Mesothelial cell of epicardium (in vitro differentiated cells): Measurements from ENCODE around the gene LHFPL6. TPM values are rescaled to one million over a fixed set of nuclear protein-coding genes. Genes with fewer than 3 reads are reported as not detected.

Experiments
- DNase-seq, 2 experiments: peaks; one replicate each; pipeline ENCODE4 v3.0.0; 2021; ENCODE audit warnings: low spot score in 2 of 2; ENCODE audit not compliant: unreplicated experiment in 2 of 2
- H3K27ac Mint-ChIP-seq: 2 replicates; pipeline ENCODE4 v1.8.0; 2021; ENCODE audit warnings: mixed read lengths
- H3K27me3 Mint-ChIP-seq: 2 replicates; pipeline ENCODE4 v1.8.0; 2021; ENCODE audit warnings: low read depth, mixed read lengths
- H3K36me3 Mint-ChIP-seq: 2 replicates; pipeline ENCODE4 v1.8.0; 2021; ENCODE audit warnings: mixed read lengths
- H3K4me1 Mint-ChIP-seq: 2 replicates; pipeline ENCODE4 v1.8.0; 2021; ENCODE audit warnings: mixed read lengths
- H3K4me3 Mint-ChIP-seq: 2 replicates; pipeline ENCODE4 v1.8.0; 2021; ENCODE audit warnings: mild to moderate bottlenecking, moderate library complexity, mixed read lengths
- H3K9me3 Mint-ChIP-seq: 2 replicates; pipeline ENCODE4 v1.8.0; 2021; ENCODE audit warnings: mixed read lengths
- total RNA-seq: library from RNA; stranded (reverse); gene quantifications from 3 replicates; pipeline ENCODE4 v1.2.1, GENCODE V29; 2021
- TF ChIP-seq, protein P1 (sequence below): fragments of 200-600 bp; sonication (generic); IDR thresholded peaks from one replicate; pipeline ENCODE4 v1.5.0; 2021; ENCODE audit warnings: antibody characterized with exemption; ENCODE audit not compliant: unreplicated experiment

Gene LHFPL6
- total RNA-seq, 1 donor from 2014 or later, result 18.2 TPM

DNA sequence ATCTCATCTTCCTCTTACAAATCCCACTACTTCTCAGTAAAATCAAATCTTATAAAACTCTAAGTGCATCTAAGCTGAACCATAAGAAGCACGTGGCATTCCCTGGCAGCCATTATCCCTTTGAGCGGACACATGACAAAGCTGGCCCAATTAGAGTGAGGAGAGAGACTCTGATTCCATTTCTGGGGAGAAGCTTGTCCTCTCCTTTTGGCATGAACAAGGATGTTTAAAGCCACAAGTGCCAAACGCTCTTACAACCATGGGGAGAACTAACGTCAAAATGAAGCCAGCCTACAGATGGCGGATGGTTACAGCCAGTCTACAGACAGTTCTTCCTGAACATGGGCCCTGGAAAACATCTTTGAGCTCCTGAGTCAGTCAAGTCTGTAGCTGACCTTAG, 231.3 kb downstream of the LHFPL6 start:
- no peaks in the 10 kb centered on the region for H3K9me3 Mint-ChIP-seq
- TF ChIP-seq, protein P1, sequence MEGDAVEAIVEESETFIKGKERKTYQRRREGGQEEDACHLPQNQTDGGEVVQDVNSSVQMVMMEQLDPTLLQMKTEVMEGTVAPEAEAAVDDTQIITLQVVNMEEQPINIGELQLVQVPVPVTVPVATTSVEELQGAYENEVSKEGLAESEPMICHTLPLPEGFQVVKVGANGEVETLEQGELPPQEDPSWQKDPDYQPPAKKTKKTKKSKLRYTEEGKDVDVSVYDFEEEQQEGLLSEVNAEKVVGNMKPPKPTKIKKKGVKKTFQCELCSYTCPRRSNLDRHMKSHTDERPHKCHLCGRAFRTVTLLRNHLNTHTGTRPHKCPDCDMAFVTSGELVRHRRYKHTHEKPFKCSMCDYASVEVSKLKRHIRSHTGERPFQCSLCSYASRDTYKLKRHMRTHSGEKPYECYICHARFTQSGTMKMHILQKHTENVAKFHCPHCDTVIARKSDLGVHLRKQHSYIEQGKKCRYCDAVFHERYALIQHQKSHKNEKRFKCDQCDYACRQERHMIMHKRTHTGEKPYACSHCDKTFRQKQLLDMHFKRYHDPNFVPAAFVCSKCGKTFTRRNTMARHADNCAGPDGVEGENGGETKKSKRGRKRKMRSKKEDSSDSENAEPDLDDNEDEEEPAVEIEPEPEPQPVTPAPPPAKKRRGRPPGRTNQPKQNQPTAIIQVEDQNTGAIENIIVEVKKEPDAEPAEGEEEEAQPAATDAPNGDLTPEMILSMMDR, result no peak
- H3K27me3 Mint-ChIP-seq, result peaks cover 8% of the 10 kb centered on the region
- H3K4me3 Mint-ChIP-seq, result no peak overlapping the region
- H3K4me1 Mint-ChIP-seq, result peaks cover 7% of the 10 kb centered on the region
- no peaks in the 10 kb centered on the region for H3K36me3 Mint-ChIP-seq
- H3K27ac Mint-ChIP-seq, result no peak overlapping the region
- DNase-seq, result no peak

- H3K27ac Mint-ChIP-seq, result no peak overlapping the region
- H3K4me1 Mint-ChIP-seq, result peaks cover 10% of the 10 kb centered on the region
- H3K9me3 Mint-ChIP-seq, result no peaks in the 10 kb centered on the region
- TF ChIP-seq, protein P1, result no peak
- H3K27me3 Mint-ChIP-seq, result peaks cover 7% of the 10 kb centered on the region
- no peak for DNase-seq
- no peaks in the 10 kb centered on the region for H3K36me3 Mint-ChIP-seq
- H3K4me3 Mint-ChIP-seq, result no peak overlapping the region
These were observed 232.4 kb downstream of the LHFPL6 start for GRCh38 chr13:39370554-39370953.

- DNase-seq, result no peak
- TF ChIP-seq, protein P1, result no peak
- H3K27ac Mint-ChIP-seq, result no peak overlapping the region
- peaks cover 7% of the 10 kb centered on the region for H3K27me3 Mint-ChIP-seq
- no peaks in the 10 kb centered on the region for H3K9me3 Mint-ChIP-seq
- H3K4me3 Mint-ChIP-seq, result no peak overlapping the region
- H3K36me3 Mint-ChIP-seq, result no peaks in the 10 kb centered on the region
- H3K4me1 Mint-ChIP-seq, result peaks cover 14% of the 10 kb centered on the region
These were observed 232.9 kb downstream of the LHFPL6 start for GRCh38 chr13:39370048-39370447.

DNA sequence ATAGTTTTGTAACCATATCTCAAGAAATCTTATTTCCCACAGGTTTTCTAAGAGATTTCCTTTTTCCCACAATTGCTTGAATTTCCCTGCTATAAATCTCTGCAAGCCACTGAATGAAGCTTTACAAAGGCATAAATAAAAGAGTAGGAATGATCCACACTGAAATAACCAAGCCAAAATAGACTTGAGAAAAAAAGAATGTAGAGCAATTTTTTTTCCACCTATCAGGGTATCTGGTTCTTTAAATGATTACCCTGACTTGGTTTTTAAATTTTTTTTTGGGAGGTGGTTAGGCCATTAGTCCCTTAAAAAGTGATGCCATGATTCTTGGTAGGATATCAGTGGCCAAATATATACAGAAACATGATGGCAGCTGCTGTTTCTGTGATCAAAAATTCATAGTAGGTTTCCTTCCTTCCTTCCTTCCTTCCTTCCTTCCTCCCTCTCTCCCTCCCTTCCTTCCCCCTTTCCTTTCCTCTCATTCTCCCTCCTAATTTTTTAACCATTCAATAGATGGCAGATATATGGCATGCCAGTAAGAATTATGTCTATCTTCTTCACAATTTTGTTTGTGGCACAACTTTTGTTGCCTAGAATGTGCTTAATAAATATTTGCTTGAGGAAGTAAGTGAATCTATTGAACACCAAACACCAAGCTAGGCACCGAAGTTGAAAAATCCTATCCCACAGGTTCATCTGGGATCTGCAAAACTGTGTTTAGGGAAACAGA, 233.7 kb downstream of the LHFPL6 start:
- H3K36me3 Mint-ChIP-seq, result no peaks in the 10 kb centered on the region
- peaks cover 14% of the 10 kb centered on the region for H3K4me1 Mint-ChIP-seq
- no peak overlapping the region for H3K4me3 Mint-ChIP-seq
- TF ChIP-seq, protein P1, result no peak
- H3K27me3 Mint-ChIP-seq, result peaks cover 7% of the 10 kb centered on the region
- no peak overlapping the region for H3K27ac Mint-ChIP-seq
- no peaks in the 10 kb centered on the region for H3K9me3 Mint-ChIP-seq
- no peak for DNase-seq

DNA sequence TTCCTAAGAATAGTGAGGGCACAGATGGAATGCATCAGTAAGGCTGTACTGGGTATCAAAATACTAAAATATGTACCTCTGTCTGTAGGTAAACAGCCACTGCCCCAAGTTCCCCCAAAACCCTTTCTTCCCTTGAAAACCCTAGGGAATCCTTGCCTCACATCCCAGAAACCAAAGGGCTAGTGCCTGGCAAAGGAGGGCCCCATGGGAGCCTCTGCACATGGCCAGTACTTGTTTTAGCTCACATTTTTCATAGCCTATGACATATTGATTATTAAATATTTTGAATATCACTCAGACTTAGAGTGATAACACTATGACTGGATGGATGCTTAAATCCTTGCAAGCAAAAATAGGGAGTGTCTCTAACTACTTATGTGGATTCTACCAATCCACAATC, 237.1 kb downstream of the LHFPL6 start:
- Mint-ChIP-seq H3K4me1 (peaks cover 19% of the 10 kb centered on the region), H3K36me3 (no peaks in the 10 kb centered on the region), H3K4me3 (no peak overlapping the region), H3K27ac (no peak overlapping the region), H3K9me3 (no peaks in the 10 kb centered on the region), H3K27me3 (peaks cover 2% of the 10 kb centered on the region)
- TF ChIP-seq, protein P1, result no peak
- no peak for DNase-seq
